Astrocyte (in vitro differentiated cells and primary cell): Measurements from ENCODE around the gene LPCAT4.

Experiments
- EZH2 ChIP-seq: IDR thresholded peaks from 2 replicates; pipeline ENCODE4 v1.6.1; 2012; ENCODE audit warnings: mild to moderate bottlenecking, low read length, inconsistent platforms; ENCODE audit not compliant: insufficient read depth
- TF ChIP-seq, protein P1 (sequence below): IDR thresholded peaks from 2 replicates; pipeline ENCODE4 v1.5.1; 2011; ENCODE audit warnings: low read depth, mild to moderate bottlenecking, inconsistent platforms, low read length, moderate library complexity; ENCODE audit not compliant: insufficient read depth

GRCh38 chr15:34330279-34330678 is 36.7 kb downstream of the LPCAT4 start:
- TF ChIP-seq, protein P1, sequence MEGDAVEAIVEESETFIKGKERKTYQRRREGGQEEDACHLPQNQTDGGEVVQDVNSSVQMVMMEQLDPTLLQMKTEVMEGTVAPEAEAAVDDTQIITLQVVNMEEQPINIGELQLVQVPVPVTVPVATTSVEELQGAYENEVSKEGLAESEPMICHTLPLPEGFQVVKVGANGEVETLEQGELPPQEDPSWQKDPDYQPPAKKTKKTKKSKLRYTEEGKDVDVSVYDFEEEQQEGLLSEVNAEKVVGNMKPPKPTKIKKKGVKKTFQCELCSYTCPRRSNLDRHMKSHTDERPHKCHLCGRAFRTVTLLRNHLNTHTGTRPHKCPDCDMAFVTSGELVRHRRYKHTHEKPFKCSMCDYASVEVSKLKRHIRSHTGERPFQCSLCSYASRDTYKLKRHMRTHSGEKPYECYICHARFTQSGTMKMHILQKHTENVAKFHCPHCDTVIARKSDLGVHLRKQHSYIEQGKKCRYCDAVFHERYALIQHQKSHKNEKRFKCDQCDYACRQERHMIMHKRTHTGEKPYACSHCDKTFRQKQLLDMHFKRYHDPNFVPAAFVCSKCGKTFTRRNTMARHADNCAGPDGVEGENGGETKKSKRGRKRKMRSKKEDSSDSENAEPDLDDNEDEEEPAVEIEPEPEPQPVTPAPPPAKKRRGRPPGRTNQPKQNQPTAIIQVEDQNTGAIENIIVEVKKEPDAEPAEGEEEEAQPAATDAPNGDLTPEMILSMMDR, result no peak
- TF ChIP-seq EZH2, result no peak
